GM18868 (cell line): ENCODE results near the gene TMEM218.
"Not testable (repeated sequence)": the region's sequence is repeated elsewhere in the genome, so short reads cannot be mapped to it uniquely, and the experiment has no call there.

Experiments used
- ATAC-seq: cut with Tn5 transposase; IDR thresholded peaks from one replicate; pipeline ENCODE4 v1.9.1; 2021; ENCODE audit warnings: mild to moderate bottlenecking, moderate library complexity; ENCODE audit not compliant: unreplicated experiment

TMEM218 gene

DNA sequence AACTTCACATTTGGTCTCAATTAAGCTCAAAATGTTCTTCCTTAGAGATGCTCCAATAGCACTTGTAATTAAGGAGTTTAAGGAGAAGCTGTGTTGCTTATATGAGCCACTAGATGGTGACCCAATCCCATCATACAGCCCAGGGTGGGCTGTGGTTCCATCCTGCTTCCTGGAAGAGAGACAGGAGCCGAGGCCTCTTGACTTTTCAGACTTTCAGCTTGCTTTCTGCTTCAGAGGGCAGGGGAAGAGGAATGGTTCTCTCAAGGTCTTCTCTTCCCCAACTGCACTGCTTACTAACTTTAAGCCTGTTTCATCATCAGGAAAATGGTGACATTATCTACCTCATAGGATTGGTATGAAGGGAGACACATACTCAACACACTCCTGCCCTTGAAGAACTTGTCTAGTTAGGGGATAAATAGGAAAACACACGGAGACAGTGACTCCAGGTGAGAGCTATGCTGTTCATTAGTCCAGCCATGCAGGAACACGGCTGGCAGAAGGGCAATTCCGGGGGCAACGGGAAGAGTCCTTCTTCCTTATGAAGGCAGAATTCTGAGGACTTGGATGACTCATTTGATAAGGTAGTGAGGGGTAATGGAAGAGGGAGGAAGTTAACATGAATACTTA lies 20.1 kb downstream of the TMEM218 start:
- peak; percentile 64 for ATAC-seq

DNA sequence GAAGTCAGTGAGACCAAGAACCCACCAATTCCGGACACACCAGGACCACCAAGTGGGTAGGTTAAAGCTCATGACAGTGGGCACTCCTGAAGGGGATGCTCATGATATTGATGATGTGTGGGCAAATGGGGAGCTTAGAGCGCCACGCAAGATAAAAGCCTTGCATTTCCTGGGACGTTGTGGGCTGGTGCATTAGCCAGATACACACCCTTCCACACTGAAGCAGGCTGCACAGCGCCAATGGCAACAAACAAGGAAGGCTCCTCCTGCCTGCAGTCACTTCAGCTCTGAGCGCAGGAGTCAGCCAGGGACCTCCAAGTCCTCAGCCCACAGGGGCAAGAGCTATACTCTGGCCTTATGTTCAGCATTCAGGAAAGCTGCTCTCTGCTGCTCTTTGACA lies 20.6 kb downstream of the TMEM218 start:
- no peak for ATAC-seq

DNA sequence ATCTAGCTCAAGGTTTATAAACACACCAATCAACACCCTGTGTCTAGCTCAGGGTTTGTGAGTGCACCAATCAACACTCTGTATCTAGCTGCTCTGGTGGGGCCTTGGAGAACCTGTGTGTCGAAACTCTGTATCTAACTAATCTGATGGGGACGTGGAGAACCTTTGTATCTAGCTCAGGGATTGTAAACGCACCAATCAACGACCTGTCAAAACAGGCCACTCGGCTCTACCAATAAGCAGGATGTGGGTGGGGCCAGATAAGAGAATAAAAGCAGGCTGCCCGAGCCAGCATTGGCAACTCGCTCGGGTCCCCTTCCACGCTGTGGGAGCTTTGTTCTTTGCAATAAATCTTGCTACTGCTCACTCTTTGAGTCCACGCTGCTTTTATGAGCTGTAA lies 21.3 kb downstream of the TMEM218 start:
- ATAC-seq, result not testable (repeated sequence)

DNA sequence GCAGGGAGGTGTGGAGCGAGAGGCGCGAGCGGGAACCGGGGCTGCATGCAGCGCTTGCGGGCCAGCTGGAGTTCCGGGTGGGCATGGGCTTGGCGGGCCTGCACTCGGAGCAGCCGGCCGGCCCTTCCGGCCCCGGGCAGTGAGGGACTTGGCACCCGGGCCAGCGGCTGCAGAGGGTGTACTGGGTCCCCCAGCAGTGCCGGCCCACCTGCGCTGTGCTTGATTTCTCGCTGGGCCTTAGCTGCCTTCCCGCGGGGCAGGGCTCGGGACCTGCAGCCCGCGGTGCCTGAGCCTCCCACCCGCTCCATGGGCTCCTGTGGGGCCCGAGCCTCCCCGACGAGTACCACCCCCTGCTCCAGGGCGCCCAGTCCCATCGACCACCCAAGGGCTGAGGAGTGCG lies 21.9 kb downstream of the TMEM218 start:
- not testable (repeated sequence) for ATAC-seq

DNA sequence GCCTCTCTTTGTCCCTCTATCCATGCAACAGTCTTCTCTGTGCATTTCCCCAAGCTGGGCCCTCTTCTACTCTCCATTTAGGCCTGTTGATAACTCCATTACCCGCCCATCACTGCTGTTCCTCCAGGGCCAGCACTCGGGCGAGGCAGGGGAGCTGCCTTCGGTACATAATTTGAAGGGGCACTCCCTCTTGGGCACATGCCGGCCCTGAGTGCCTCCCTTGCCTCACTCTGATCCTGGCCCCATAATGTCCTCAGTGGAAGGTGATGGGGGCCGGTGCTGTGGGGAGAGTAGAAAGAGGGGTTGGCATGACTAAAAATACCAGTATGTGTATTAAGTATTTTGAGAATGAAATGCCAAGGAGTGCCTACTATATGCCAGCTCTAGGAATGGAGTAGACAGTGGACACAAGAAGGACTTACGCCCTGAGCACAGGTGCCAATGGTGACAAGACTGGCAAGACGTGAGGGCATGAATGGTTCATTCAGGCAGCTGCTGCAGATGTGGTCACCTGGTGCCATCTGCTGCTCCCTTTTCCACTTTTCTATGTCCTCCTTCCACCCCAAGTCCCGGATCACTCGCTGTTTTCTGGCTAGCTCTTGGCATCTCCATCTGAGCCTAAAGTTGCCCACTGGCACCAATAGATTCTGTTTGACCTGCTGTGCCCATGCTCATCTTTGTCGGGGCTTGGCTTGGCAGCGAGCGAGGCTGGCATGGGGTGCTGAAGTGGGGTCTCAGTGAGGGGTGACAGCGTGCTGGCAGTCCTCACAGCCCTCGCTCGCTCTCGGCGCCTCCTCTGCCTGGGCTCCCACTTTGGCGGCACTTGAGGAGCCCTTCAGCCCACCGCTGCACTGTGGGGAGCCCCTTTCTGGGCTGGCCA lies 22.6 kb downstream of the TMEM218 start:
- ATAC-seq, result no peak

DNA sequence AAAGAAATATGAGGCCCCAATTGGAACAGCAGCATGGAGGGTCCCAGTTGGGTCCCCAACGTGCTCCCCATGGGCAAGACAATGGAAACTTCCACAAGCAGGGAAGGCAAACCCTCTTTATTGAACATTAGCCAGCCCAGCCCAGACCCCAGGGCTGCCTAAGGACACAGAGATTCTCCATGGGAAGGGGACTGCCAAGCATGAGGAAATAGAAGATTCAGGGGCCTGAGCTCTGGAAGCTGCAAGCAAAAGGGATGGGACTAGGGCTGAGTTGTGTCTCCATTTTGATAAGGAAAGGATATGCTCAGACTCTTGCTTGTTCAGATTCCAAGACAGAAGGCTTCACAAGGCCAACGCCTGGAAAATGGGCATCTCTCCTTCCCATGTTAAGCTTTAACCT lies 23.3 kb downstream of the TMEM218 start:
- ATAC-seq, result no peak

DNA sequence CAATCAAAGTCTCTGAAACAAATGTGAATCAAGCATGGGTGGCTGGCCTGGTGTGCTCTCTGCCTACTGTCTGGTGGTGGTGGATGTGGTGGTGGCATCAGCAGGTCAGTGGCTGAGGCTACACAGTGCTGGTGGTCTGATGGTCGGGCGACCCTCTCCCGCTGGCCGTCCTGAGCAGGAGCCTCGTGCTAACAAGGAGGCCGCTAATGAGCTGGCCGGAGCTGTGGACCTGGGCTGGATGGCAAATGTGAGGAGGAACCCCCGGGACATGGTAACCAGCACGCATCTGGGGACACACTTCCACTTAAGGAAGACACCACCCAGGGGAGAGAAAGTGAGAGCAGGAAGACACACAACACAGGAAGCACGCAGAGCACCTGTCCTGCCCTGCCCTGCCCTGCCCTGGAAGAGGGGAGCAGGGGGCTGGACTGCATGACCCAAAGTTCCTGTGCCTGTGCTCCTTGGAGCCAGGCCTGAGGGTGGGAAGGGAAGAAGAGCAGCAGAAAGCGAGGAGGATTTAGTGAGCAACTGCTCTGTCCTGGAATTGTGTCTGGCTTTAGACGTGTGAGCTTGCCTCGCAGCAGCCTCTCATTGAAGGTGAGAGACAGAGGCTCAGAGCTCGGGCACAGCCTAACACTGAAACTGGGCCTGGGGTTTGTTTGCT lies 24.7 kb downstream of the TMEM218 start:
- ATAC-seq, result no peak

DNA sequence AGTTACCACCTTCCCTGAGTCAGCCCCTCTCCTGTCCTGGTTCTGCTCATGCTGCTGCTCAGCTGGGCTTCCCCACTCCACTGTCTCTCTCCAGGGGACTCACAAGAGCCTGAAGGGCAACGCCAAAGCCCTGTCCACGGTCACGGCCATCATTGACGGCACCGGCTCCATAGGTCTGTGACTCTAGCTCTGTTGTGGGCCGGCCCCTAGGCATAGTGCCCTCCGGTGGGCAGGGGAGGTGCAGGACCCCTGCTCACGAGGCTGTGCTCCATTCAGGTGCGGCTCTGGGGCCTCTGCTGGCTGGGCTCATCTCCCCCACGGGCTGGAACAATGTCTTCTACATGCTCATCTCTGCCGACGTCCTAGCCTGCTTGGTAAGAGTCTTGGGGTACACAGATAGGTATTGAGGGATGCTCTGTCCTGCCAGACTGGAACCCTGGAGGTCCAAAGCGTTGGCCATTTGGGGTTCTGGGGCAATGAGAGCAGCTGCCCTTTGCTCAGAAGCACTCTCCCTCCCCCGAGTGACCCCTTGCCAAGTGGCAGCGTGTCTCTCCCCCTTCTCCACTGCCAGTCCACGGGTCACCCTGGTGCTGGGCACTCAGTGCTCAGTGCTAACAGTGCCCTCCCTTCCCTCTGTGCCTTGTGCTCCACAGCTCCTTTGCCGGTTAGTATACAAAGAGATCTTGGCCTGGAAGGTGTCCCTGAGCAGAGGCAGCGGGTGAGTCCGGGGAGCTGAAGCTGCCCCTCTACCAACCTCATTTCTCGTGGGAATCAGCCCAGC lies 25.9 kb downstream of the TMEM218 start:
- ATAC-seq, result no peak

DNA sequence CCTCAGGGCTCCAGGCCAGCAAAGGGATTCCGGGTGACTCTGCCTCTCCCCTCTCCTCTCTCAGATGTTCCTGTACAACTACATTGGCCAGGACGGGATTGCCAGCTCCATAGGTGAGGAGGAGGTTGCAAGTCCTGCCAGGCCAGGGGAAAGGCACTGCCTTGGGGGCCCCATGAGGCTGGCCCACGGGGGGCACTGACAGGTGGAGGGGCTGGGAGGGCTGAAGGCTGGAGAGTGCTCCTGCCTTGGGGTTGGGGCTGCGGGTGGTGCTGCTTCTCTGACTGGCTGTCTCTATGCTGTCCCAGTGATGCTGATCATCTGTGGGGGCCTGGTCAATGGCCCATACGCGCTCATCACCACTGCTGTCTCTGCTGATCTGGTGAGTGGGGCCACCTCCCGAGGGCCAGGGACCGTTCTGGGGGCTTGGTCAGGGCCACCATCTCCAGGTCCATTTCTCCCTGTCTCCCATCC lies 26.6 kb downstream of the TMEM218 start:
- no peak for ATAC-seq

DNA sequence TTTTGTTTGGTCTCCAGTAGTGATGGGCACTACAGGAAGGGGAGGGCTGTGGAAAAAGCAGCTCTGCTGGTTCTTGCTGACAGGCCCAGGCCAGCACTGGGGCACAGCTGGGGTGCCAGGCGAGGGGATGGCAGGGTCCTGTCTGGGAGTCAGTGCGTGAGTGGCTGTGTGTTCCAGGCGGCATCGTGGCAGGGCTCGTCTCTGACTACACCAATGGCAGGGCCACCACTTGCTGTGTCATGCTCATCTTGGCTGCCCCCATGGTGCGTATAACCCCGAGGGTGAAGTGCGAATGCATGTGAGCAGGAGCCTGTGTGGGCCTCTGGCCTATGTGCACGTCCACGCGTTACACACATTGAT lies 27.4 kb downstream of the TMEM218 start:
- ATAC-seq, result no peak

DNA sequence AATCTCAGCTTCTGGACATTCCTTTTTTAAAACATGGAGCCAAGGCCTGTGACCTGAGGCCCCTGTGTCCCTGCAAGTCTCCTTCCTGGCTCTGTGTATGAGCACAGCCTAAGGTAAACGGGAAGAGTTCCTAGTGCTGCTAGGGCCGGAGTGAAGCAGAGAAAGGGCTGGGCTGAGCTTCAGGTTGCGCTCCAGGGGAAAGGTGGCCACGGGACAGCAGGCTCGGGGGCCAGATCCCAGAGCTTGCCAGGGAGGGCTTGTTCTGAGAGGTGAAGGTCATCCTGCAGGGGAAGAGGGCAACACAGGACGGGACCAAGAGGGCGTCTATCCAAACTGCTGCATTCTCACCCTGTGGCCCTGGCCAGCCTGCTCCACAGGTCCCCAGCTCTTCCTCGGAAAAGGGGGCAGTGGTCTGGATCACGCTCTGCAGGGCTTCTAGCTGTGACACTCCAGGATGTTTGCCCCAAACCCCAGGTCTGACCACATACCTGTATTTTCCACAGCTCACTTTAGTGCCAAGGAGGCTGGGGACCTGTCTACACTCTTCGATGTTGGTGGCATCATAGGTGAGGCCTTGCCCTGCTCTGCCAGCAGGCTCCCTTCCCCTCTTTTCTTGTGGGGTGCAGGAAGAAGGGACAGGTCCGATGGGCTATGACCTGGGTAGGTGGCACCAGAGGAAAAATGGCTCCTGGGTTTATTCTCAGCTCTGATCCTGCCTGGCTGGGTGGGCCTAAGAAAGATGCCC lies 27.9 kb downstream of the TMEM218 start:
- ATAC-seq, result no peak

DNA sequence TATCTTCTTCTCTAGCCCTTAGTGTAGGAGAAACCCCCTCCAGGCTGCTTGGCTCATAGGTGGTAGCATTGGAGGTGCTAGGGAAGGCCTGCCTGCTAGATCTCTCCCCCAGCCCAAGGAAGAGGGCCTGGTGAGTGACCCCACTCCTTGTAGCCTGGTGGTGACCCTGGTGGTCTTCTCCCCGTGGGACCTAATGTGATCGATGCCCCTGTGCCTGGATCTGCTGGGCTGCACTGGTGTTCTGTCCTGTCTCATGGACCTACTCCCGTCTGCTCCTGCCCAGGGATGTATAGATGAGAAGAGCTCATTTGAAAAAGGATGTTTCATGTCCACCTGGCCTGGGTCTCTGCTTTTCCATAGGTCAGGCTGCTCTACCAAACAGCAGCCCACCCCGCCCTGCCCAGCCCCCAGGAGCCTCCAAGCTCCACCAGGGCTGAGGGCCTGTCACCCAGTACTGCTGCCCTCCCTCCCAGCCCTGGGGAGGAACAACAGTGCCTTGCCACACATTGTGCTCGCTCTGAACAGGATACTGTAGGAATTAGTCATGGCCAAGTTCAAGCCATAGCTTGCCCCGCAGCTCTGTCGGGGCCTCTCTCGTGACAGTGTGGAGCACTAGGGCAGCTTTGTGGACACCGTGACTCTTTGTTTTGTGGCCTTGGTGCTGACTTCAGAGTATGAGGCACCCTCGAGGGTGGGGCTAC lies 28.7 kb downstream of the TMEM218 start:
- no peak for ATAC-seq

DNA sequence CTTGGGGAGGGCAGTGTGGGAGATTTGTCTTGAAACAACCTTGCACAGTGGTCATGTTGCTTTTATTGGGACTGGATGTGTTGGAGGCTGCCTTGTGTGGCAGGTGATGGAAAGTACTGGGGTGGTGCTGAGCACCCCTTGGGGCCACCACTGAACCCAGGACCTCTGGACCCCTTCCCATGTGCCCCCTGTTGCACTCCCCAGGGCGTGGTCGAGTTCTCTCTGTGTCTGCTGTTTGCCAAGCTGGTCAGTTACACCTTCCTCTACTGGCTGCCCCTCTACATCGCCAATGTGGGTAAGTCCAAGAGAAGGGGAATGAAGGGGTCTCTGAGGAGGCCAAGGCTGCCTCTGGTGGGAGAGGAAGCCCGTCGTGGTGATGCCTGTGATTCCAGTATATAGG lies 29.4 kb downstream of the TMEM218 start:
- no peak for ATAC-seq

DNA sequence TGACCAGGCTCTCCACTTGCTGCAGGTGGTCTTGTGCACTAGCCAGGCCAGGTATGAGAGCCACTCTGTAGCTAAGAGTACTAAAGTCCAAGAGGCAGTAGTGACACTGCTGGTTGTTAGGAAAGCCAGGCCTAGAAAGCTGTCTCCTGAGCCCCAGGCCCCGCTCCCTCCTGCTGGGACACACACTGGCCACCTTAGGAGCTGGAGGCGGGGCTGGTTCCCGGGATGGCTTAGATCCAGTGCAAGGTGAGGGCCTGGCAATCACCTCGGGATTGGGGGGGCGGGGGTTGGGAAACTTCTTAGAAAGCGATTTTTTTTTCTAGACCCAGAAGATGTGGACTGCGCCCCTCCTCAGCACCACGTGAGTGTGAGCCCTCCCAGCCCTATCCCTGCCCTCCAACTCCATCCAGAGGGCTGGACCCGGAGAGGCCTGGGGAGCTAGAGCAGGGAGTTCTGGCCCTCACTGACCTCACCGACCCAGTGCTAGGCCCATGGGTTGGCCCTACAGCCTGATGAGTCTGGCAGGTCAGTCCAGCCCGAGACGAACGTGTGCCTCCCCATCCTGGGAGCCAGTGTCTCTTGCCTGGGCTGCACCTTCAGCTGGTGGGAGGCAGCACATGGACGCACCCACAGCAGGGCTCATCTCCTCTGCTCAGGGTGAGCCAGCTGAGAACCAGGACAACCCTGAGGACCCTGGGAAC lies 30.2 kb downstream of the TMEM218 start:
- no peak for ATAC-seq

DNA sequence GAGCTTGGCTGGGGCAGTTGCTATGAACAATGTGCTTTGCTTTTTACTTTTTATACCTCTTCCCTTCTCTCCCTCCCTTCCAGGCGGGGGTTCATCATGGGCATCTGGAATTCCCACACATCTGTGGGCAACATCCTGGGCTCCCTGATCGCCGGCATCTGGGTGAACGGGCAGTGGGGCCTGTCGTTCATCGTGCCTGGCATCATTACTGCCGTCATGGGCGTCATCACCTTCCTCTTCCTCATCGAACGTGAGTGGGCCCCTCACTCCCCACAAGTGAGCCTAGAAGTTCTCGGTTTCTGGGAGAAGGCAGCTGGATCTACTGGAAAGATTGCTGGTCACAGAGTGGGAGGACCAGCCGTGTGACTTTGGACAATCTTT lies 30.9 kb downstream of the TMEM218 start:
- ATAC-seq, result no peak

DNA sequence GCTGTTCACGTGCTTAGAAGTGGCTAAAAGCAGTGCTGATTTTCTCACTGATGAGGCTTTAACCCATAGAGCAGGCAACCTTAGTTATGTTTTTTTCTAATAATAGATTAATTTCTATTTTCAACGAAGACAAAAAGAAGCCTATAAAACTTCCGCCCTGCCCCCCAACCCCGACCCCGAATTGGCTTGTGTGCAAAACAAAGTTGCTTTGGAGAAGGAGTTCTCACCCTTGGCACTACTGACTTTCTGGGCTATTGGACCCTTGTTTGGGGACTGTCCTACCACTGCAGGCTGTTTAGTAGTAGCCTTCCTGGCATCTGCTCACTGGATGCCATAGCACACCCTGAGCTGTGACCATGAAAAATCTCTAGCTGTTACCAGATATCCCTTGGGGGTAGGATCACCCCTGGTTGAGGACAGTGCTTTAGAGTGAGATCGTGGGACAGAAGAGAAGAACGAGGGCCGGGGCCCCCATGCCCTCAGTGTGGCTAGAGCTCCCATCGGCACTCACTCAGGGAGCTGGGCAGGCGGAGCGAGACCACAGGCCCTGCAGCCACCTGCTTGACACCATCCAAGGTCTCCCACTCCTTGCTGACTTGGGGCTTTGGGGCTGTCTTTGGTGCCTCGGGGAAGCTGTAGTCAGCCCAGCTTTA lies 31.4 kb downstream of the TMEM218 start:
- ATAC-seq, result no peak

DNA sequence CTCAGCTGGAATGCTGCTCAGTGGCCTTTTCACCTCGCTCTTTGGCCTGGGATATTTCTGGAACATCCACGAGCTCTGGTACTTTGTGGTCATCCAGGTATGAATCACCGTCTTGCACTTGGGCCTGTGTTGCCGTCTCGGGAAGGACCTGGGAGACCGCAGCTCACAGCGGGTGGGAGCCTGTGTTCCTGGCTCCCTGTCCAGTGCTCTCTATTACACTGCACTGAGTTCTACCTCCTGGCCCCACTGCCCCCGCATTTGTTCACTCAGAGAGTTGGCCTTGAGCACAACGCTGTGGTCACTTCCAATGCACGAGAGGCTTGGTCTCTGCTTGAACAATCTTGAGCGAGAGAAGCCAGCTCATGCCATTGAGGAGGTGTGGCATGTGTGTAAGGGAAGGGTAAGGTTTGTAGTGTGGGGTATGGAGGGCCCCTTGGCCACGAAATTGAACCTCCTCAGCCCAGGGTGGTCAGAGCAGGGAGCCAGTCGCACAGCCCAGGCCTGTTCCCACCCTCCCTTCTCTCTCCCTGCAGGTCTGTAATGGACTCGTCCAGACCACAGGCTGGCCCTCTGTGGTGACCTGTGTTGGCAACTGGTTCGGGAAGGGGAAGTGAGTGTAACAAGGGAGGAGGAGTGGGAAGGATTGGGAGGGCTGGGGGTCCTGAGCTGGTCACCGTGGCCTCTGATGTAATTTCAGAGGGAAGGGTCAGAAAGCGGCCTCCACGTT lies 32.1 kb downstream of the TMEM218 start:
- no peak for ATAC-seq

DNA sequence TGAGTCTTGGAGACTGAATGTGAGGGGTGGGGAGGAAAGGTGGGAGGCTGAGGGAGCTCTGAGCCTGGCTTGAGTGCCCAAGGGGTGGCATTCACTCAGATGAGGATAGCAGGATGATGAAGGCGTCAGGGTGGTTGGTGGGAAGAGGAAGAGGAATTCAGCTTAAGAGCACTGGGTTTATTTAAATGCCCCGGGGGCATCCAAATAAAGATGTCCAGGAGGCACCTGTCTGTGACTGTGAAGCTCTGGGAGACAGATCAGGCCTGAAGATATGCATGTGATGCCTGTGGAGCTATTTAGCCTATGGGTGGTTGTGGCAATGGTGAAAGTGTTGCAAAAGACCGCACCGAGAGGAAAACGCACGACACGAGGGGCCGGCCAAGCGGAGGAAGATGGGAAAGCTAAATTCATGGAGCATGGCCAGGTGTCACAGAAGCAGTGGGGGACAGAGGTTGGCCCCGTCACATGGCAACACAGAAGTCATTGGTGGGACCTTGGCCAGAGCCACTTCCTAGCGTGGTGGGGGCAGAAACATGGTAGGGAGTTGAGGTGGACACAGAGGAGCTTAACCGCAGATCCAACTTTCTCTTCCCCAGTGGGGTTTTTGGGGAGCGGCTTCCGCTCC lies 32.8 kb downstream of the TMEM218 start:
- ATAC-seq, result no peak
